ENCODE measurements around the gene KLHL33. TPM values are rescaled to one million over a fixed set of nuclear protein-coding genes. Genes with fewer than 3 reads are reported as not detected.

KLHL33 gene
- total and polyA plus RNA-seq, 12 donors = 0.13 to 0.95 (median 0.33) TPM; not detected in 1

GRCh38 chr14:20428802-20429201 lies 7.2 kb downstream of the KLHL33 start:
- Histone ChIP-seq H3K27ac (no peak overlapping the region), H3K27me3 (no peaks in the 10 kb centered on the region), H3K36me3 (replicated peaks in 1 of 2) (no peaks in the 10 kb centered on the region), H3K4me1 (replicated peaks in 1 of 2) (no peaks in the 10 kb centered on the region), H3K9me3 (replicated peaks in 1 of 3) (no peaks in the 10 kb centered on the region), H3K4me3 (no peak overlapping the region)
- TF ChIP-seq CTCF (IDR thresholded peaks at IDR 0.05) (no peak), POLR2A (IDR thresholded peaks at IDR 0.05) (no peak)
- WGBS, 4 donors = 23 to 55% (median 39%) methylated on average over 3 to 5 of the region's 5 CpGs
- DNase-seq = no peak
- intact Hi-C loops (cut with DNase I) = no loop called here

GRCh38 chr14:20428010-20428365 lies 8.0 kb downstream of the KLHL33 start:
- intact Hi-C loops (cut with DNase I) = no loop called here
- Histone ChIP-seq H3K27ac (peak overlapping the region in 2 of 5 donors; percentile 24 to 45), H3K36me3 (replicated peaks in 1 of 2) (no peaks in the 10 kb centered on the region), H3K4me3 (no peak overlapping the region), H3K9me3 (replicated peaks in 1 of 3) (no peaks in the 10 kb centered on the region), H3K27me3 (no peaks in the 10 kb centered on the region), H3K4me1 (replicated peaks in 1 of 2) (no peaks in the 10 kb centered on the region)
- DNase-seq = no peak
- TF ChIP-seq POLR2A (IDR thresholded peaks at IDR 0.05) (no peak), CTCF (IDR thresholded peaks at IDR 0.05) (no peak)
- 64 to 75% (median 74%) methylated on average over 5 of the region's 5 CpGs for WGBS, 4 donors

- peak overlapping the region in 2 of 5 donors; percentile 45 to 57 for H3K27ac ChIP-seq
- H3K27me3 ChIP-seq = no peaks in the 10 kb centered on the region
- no peak for TF ChIP-seq POLR2A (IDR thresholded peaks at IDR 0.05)
- TF ChIP-seq CTCF (IDR thresholded peaks at IDR 0.05) = no peak
- 59 to 65% (median 59%) methylated on average over 5 of the region's 5 CpGs for WGBS, 4 donors
- H3K4me1 ChIP-seq (replicated peaks in 1 of 2) = no peaks in the 10 kb centered on the region
- peak in 1 of 7 donors; percentile 12 for DNase-seq
- H3K36me3 ChIP-seq (replicated peaks in 1 of 2) = no peaks in the 10 kb centered on the region
- H3K4me3 ChIP-seq = peak overlapping the region in 1 of 4 donors; percentile 17
- intact Hi-C loops (cut with DNase I) = no loop called here
- H3K9me3 ChIP-seq (replicated peaks in 1 of 3) = no peaks in the 10 kb centered on the region
These were observed 8.5 kb downstream of the KLHL33 start for GRCh38 chr14:20427231-20428009.

GRCh38 chr14:20424851-20425250 lies 11.1 kb downstream of the KLHL33 start:
- no peaks in the 10 kb centered on the region for H3K36me3 ChIP-seq (replicated peaks in 1 of 2)
- H3K4me3 ChIP-seq = no peak overlapping the region
- H3K9me3 ChIP-seq (replicated peaks in 1 of 3) = no peaks in the 10 kb centered on the region
- no peak overlapping the region for H3K27ac ChIP-seq
- 22 to 33% (median 28%) methylated on average over 2 of the region's 2 CpGs for WGBS, 4 donors
- intact Hi-C loops (cut with DNase I) = no loop called here
- no peaks in the 10 kb centered on the region for H3K27me3 ChIP-seq
- TF ChIP-seq POLR2A (IDR thresholded peaks at IDR 0.05) (no peak), CTCF (IDR thresholded peaks at IDR 0.05) (no peak)
- no peak for DNase-seq
- H3K4me1 ChIP-seq (replicated peaks in 1 of 2) = no peaks in the 10 kb centered on the region
